Adrenal gland (tissue), 12 donors: ENCODE measurements around the gene GMDS. TPM values are rescaled to one million over a fixed set of nuclear protein-coding genes. Genes with fewer than 3 reads are reported as not detected.
A peak's percentile ranks its signal among the peaks of the same experiment; 100 is the strongest.

Experiments
- DNase-seq, 7 donors: peaks; one replicate each; pipeline ENCODE4 v3.0.0-alpha.2; 2019 to 2020
- H3K27ac ChIP-seq, 5 donors: fragments of 200-600 bp; sonication (generic) in 4 of 5; 1 replicate in 3 of 5; 2 replicates in 2 of 5; pipeline versions ENCODE4 v1.5.1 to v1.8.0; 2016 to 2020; ENCODE audit warnings: mild to moderate bottlenecking in 1 of 5
- H3K27me3 ChIP-seq: fragments of 200-600 bp; 2 replicates; pipeline ENCODE4 v1.8.0; 2021
- H3K36me3 ChIP-seq, 2 donors: fragments of 200-600 bp; replicated peaks in 1 of 2; 1 replicate in 1 of 2; 2 replicates in 1 of 2; pipeline versions ENCODE4 v1.5.1 to v1.8.0; 2018 to 2022
- H3K4me1 ChIP-seq, 2 donors: fragments of 200-600 bp; replicated peaks in 1 of 2; 1 replicate in 1 of 2; 2 replicates in 1 of 2; pipeline versions ENCODE4 v1.5.1 to v1.8.0; 2018 to 2021
- H3K4me3 ChIP-seq, 4 donors: fragments of 200-600 bp; sonication (generic) in 3 of 4; one replicate each; pipeline ENCODE4 v1.5.1; 2016 to 2018
- H3K9me3 ChIP-seq, 3 donors: fragments of 200-600 bp; sonication (generic) in 1 of 3; replicated peaks in 1 of 3; 1 replicate in 2 of 3; 2 replicates in 1 of 3; pipeline versions ENCODE4 v1.5.1 to v1.8.0; 2016 to 2021
- POLR2A ChIP-seq, 2 donors: fragments of 450-650 bp; IDR thresholded peaks; one replicate each; pipeline ENCODE4 v1.6.1; 2017; ENCODE audit warnings: antibody characterized with exemption in 2 of 2, mild to moderate bottlenecking in 2 of 2, moderate library complexity in 1 of 2
- WGBS, 4 donors: extraction: QIAGEN DNeasy Blood & Tissue Kit in 2 of 4; methylation state at CpG; one replicate each; pipeline versions ENCODE4 v1.1.5 to v1.1.7; 2013 to 2017; 5-methylcytosine and 5-hydroxymethylcytosine counted together
- intact Hi-C, 2 donors: fragments of 100-400 bp; cut with DNase I; formaldehyde crosslinking; loops; one replicate each; pipeline versions ENCODE4 v1.14.1 to v1.15.0; 2022 to 2023
- polyA plus RNA-seq, 3 donors: library from polyadenylated mRNA; stranded (reverse); fragments of 200-250 nt in 2 of 3; fragments of 350-450 nt in 1 of 3; fragmentation: Illumina TruSeq in 1 of 3; extraction: RNeasy Lipid Tissue Mini Kit (QIAGEN cat#74804) in 1 of 3; gene quantifications; one replicate each; pipeline ENCODE4 v1.2.3, GENCODE V29; 2013 to 2014
- total RNA-seq, 9 donors: library from RNA; depleted of rRNA in 4 of 9; stranded (reverse); fragments of >200 nt in 4 of 9; fragments of 120-200 nt in 1 of 9; fragmentation: NEBNext Ultra II Directional in 1 of 9; extraction: Animal tissue kit (Norgen Biotek cat#: 25700) in 1 of 9; gene quantifications; one replicate each; pipeline versions ENCODE4 v1.1.0 to v1.2.4, GENCODE V29; 2013 to 2023
- TF ChIP-seq, protein P1 (sequence below), 6 experiments: fragments of 450-650 bp in 4 of 6; fragments of 200-600 bp in 2 of 6; sonication (generic) in 1 of 6; IDR thresholded peaks; 1 replicate in 5 of 6; 2 replicates in 1 of 6; pipeline versions ENCODE4 v1.5.1 to v1.8.0; 2016 to 2021; ENCODE audit warnings: antibody characterized with exemption in 6 of 6, mild to moderate bottlenecking in 2 of 6, moderate library complexity in 1 of 6
- donor health status: healthy with polysubstance abuse.
- donor health status: Bipolar disorder and iron deficiency.
- donor health status: DM: yes; HTN: yes; CAD: no.
- donor health status: DM: no; HTN: no; CAD: no.
- donor health status: DM: no; HTN: no; CAD: no.
- donor health status: DM: yes; HTN: yes; CAD: no.

GMDS gene
- total and polyA plus RNA-seq, 12 donors: 8.5 to 39.2 (median 15.2) TPM

GRCh38 chr6:1832844-1833787 lies 412.3 kb downstream of the GMDS start:
- WGBS, 4 donors: 33 to 44% (median 41%) methylated on average over 16 of the region's 16 CpGs
- DNase-seq: peak; percentile 32 to 78 (median 53)
- intact Hi-C loops: no loop called here
- Histone ChIP-seq H3K4me3 (no peak overlapping the region), H3K27ac (peak overlapping the region in 1 of 5 donors; percentile 63), H3K4me1 (peaks cover 0 to 5% of the 10 kb centered on the region in 2 donors), H3K9me3 (peaks cover 0 to 6% (median 6%) of the 10 kb centered on the region in 3 donors), H3K27me3 (no peaks in the 10 kb centered on the region), H3K36me3 (no peaks in the 10 kb centered on the region)
- TF ChIP-seq, protein P1, sequence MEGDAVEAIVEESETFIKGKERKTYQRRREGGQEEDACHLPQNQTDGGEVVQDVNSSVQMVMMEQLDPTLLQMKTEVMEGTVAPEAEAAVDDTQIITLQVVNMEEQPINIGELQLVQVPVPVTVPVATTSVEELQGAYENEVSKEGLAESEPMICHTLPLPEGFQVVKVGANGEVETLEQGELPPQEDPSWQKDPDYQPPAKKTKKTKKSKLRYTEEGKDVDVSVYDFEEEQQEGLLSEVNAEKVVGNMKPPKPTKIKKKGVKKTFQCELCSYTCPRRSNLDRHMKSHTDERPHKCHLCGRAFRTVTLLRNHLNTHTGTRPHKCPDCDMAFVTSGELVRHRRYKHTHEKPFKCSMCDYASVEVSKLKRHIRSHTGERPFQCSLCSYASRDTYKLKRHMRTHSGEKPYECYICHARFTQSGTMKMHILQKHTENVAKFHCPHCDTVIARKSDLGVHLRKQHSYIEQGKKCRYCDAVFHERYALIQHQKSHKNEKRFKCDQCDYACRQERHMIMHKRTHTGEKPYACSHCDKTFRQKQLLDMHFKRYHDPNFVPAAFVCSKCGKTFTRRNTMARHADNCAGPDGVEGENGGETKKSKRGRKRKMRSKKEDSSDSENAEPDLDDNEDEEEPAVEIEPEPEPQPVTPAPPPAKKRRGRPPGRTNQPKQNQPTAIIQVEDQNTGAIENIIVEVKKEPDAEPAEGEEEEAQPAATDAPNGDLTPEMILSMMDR (IDR thresholded peaks at IDR 0.05): no peak
- TF ChIP-seq POLR2A (IDR thresholded peaks at IDR 0.05): no peak

- DNase-seq: no peak
Observed at GRCh38 chr6:1832358-1832757, 413.0 kb downstream of the GMDS start.

GRCh38 chr6:1827984-1828793 lies 417.2 kb downstream of the GMDS start:
- Histone ChIP-seq H3K27ac (no peak overlapping the region), H3K27me3 (no peaks in the 10 kb centered on the region), H3K4me3 (no peak overlapping the region), H3K36me3 (no peaks in the 10 kb centered on the region), H3K9me3 (peaks cover 0 to 13% (median 11%) of the 10 kb centered on the region in 3 donors), H3K4me1 (no peaks in the 10 kb centered on the region)
- 38 to 100% (median 68%) methylated on average over 1 of the region's 1 CpG for WGBS, 4 donors
- intact Hi-C loops: no loop called here
- TF ChIP-seq, protein P1 (IDR thresholded peaks at IDR 0.05): no peak
- no peak for TF ChIP-seq POLR2A (IDR thresholded peaks at IDR 0.05)
- no peak for DNase-seq

More at GRCh38 chr6:1832358-1832757, 413.0 kb downstream of the GMDS start:
- H3K4me3 ChIP-seq: no peak overlapping the region
- H3K27me3 ChIP-seq: no peaks in the 10 kb centered on the region
- TF ChIP-seq, protein P1 (IDR thresholded peaks at IDR 0.05): no peak
- no peak for TF ChIP-seq POLR2A (IDR thresholded peaks at IDR 0.05)
- peaks cover 0 to 13% (median 11%) of the 10 kb centered on the region in 3 donors for H3K9me3 ChIP-seq
- intact Hi-C loops: no loop called here
- 77 to 82% (median 79%) methylated on average over 3 of the region's 3 CpGs for WGBS, 4 donors
- no peaks in the 10 kb centered on the region for H3K36me3 ChIP-seq
- peaks cover 0 to 5% of the 10 kb centered on the region in 2 donors for H3K4me1 ChIP-seq
- peak overlapping the region in 1 of 5 donors; percentile 51 for H3K27ac ChIP-seq

GRCh38 chr6:1825926-1826325 lies 419.5 kb downstream of the GMDS start:
- no peaks in the 10 kb centered on the region for H3K36me3 ChIP-seq
- no peaks in the 10 kb centered on the region for H3K4me1 ChIP-seq
- intact Hi-C loops: no loop called here
- TF ChIP-seq POLR2A (IDR thresholded peaks at IDR 0.05): no peak
- TF ChIP-seq, protein P1 (IDR thresholded peaks at IDR 0.05): no peak
- H3K27me3 ChIP-seq: no peaks in the 10 kb centered on the region
- H3K4me3 ChIP-seq: no peak overlapping the region
- peaks cover 0 to 13% (median 11%) of the 10 kb centered on the region in 3 donors for H3K9me3 ChIP-seq
- WGBS, 4 donors: 89 to 99% (median 96%) methylated on average over 5 of the region's 5 CpGs
- no peak overlapping the region for H3K27ac ChIP-seq
- no peak for DNase-seq
